Common myeloid progenitor, CD34-positive (primary cell): ENCODE data around the gene SPRR2B. TPM values are rescaled to one million over a fixed set of nuclear protein-coding genes. Genes with fewer than 3 reads are reported as not detected.
A peak's percentile ranks its signal among the peaks of the same experiment; 100 is the strongest.
"Not testable (repeated sequence)": the region's sequence is repeated elsewhere in the genome, so short reads cannot be mapped to it uniquely, and the experiment has no call there.

Experiments used
- CTCF ChIA-PET: fragments of 350-600 bp; sonication (Branson Sonifier 250); formaldehyde crosslinking; loops from one replicate; lab custom pipeline; 2021; ENCODE audit warnings: antibody characterized with exemption; lab: Charles Lee
- POLR2A ChIA-PET: fragments of 350-600 bp; sonication (Branson Sonifier 250); formaldehyde crosslinking; loops from one replicate; lab custom pipeline; 2021; ENCODE audit warnings: antibody characterized with exemption; lab: Charles Lee
- DNase-seq, 3 donors: peaks; one replicate each; pipeline versions ENCODE4 v3.0.0 to v3.0.0-alpha.2; 2013
- H3K27ac ChIP-seq, 2 experiments: 1 replicate in 1 of 2; 2 replicates in 1 of 2; pipeline ENCODE4 v1.7.0; 2013; ENCODE audit warnings: inconsistent platforms in 2 of 2, low read length in 2 of 2, mild to moderate bottlenecking in 2 of 2, low read depth in 1 of 2, moderate library complexity in 1 of 2; ENCODE audit not compliant: severe bottlenecking in 2 of 2, insufficient read depth in 1 of 2, poor library complexity in 1 of 2
- H3K27me3 ChIP-seq, 5 experiments: replicated peaks in 2 of 5; 1 replicate in 3 of 5; 2 replicates in 2 of 5; pipeline versions ENCODE4 v1.6.1 to v1.7.0; 2013; ENCODE audit warnings: low read length in 4 of 5, mild to moderate bottlenecking in 2 of 5, moderate library complexity in 2 of 5, inconsistent platforms in 1 of 5; ENCODE audit not compliant: insufficient read depth in 5 of 5, control insufficient read depth in 4 of 5
- H3K36me3 ChIP-seq, 4 experiments: 1 replicate in 2 of 4; 2 replicates in 2 of 4; pipeline versions ENCODE4 v1.6.1 to v1.7.0; 2013; ENCODE audit warnings: low read length in 3 of 4, control low read depth in 1 of 4, mild to moderate bottlenecking in 1 of 4; ENCODE audit not compliant: control insufficient read depth in 4 of 4, insufficient read depth in 4 of 4
- H3K4me1 ChIP-seq, 4 experiments: 1 replicate in 3 of 4; 2 replicates in 1 of 4; pipeline versions ENCODE4 v1.6.1 to v1.7.1; 2013; ENCODE audit warnings: low read length in 3 of 4, mild to moderate bottlenecking in 3 of 4, control low read depth in 1 of 4, inconsistent platforms in 1 of 4, moderate library complexity in 1 of 4; ENCODE audit not compliant: control insufficient read depth in 4 of 4, insufficient read depth in 4 of 4; ENCODE audit errors: control extremely low read depth in 1 of 4
- H3K4me3 ChIP-seq, 7 experiments: 1 replicate in 4 of 7; 2 replicates in 3 of 7; pipeline versions ENCODE4 v1.5.1 to v1.7.0; 2013; ENCODE audit warnings: mild to moderate bottlenecking in 7 of 7, low read length in 6 of 7, moderate library complexity in 6 of 7, inconsistent platforms in 2 of 7, low read depth in 2 of 7, control low read depth in 1 of 7; ENCODE audit not compliant: insufficient read depth in 4 of 7, control insufficient read depth in 1 of 7; ENCODE audit errors: extremely low read depth in 1 of 7
- H3K9me3 ChIP-seq, 5 experiments: 1 replicate in 4 of 5; 2 replicates in 1 of 5; pipeline versions ENCODE4 v1.6.1 to v1.7.1; 2013; ENCODE audit warnings: low read length in 4 of 5, mild to moderate bottlenecking in 2 of 5, inconsistent platforms in 1 of 5, low read depth in 1 of 5, moderate library complexity in 1 of 5; ENCODE audit not compliant: control insufficient read depth in 4 of 5, insufficient read depth in 2 of 5; ENCODE audit errors: control extremely low read depth in 1 of 5
- WGBS: methylation state at CpG from one replicate; pipeline ENCODE4 v1.1.5; 2013; ENCODE audit not compliant: insufficient coverage; 5-methylcytosine and 5-hydroxymethylcytosine counted together
- polyA plus RNA-seq: library from polyadenylated mRNA; unstranded; fragments of 120-200 nt; gene quantifications from one replicate; pipeline ENCODE4 v1.2.1, GENCODE V29; 2013

SPRR2B gene
- not detected for polyA plus RNA-seq

DNA sequence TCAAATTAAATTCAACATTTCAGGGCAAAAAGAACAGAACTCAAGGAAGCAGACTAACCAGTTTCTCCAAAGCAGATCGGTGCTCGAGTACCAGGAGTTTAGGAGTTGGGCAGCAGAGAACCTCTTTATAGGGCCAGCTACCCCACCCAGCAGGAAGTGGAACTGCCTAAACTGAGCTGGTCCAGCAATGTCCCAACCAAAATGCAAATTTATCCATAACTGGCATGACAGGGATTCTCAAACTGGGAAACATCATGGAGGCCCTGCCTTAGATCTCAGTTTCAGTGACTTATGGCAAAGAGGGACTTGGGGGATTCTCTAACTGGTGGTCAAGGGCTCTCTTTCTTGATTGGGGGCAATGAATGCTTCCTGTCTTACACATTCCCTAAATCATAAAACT is at the start of gene SPRR2B:
SPRR2B (minus strand) TSS at position 101 of the 400 bp plus-strand sequence. CDS start 772 bp downstream, outside the sequence.
- Histone ChIP-seq H3K4me1 (no peaks in the 10 kb centered on the region), H3K4me3 (no peak within 1 kb of the TSS), H3K9me3 (no peaks in the 10 kb centered on the region), H3K27ac (no peak within 1 kb of the TSS), H3K27me3 (no peaks in the 10 kb centered on the region), H3K36me3 (no peaks in the 10 kb centered on the region)
- POLR2A ChIA-PET, result no interaction called here
- WGBS, result 83% methylated on average over 1 of the region's 2 CpGs
- no peak for DNase-seq
- CTCF ChIA-PET, result no interaction called here

DNA sequence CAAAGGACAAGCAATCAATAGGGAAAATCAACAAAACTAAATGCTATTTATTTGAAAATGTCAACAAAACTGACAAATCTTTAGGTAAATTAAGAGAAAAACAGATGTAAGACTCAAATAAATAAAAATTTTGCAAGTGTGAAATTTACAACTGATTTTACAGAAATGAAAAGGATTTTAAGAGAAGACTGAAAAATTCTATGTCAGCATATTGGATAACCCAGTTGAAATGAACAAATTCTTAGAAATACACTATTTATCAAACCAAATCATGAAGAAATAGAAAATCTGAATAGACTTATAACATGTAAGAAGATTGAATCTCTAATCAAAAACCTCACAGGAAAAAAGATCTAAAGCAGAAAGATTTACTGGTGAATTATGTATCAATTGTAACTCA is 49.5 kb upstream of the SPRR2B start:
- H3K9me3 ChIP-seq, result peaks cover 0 to 6% (median 1%) of the 10 kb centered on the region in 5 experiments
- no peaks in the 10 kb centered on the region for H3K36me3 ChIP-seq
- no peak overlapping the region for H3K27ac ChIP-seq
- peaks cover 0 to 3% (median 0%) of the 10 kb centered on the region in 5 experiments for H3K27me3 ChIP-seq
- DNase-seq, result no peak
- ChIA-PET CTCF (no interaction called here), POLR2A (no interaction called here)
- H3K4me1 ChIP-seq, result no peaks in the 10 kb centered on the region
- no peak overlapping the region for H3K4me3 ChIP-seq

DNA sequence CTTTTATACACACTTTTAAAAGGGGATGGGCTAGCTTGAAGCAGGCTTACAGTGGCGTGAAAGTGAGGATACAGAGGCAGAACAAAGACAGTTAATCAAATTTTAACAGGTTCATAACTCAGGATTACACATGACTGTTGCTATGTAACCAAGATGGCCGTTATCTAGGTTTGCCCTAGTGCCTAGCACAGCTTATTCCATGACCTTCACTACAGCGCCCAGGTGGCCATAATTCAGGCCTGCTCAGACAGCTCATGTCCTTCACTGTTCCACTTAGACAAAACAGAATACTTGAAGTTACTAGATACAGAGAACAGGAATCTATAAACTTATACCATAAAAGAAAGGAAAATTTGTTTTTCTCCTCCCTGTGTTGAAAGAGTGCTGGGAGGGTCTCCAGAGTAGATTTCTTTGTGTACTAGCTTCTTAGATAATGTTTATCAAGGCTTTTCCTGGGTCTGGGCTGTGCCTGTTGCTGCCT is 48.1 kb upstream of the SPRR2B start:
- Histone ChIP-seq H3K4me1 (no peaks in the 10 kb centered on the region), H3K36me3 (no peaks in the 10 kb centered on the region), H3K27me3 (peaks cover 0 to 3% (median 0%) of the 10 kb centered on the region in 5 experiments), H3K9me3 (peaks cover 0 to 1% (median 0%) of the 10 kb centered on the region in 5 experiments), H3K4me3 (no peak overlapping the region), H3K27ac (no peak overlapping the region)
- no peak for DNase-seq
- WGBS, result 100% methylated on average over 2 of the region's 3 CpGs
- ChIA-PET CTCF (no interaction called here), POLR2A (no interaction called here)

DNA sequence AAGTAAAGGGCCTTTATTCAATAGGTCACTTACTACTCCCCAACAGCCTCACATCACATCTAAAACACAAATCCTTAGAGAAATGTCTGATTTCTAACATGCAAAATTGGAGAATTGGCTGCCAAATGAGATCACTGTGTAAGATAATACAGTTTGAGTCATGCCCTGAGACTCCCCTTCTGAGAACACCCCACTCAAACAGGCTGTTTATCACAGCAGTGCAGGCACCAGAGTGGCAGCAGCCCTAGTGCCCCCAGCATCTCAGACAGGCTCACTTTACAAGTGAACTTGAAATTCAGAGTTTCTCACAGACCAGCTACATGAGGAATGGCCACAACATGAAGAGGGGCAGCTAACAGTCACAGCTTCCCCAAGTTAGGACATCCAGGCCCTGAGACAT is 43.9 kb upstream of the SPRR2B start:
- H3K4me1 ChIP-seq, H3K9me3 ChIP-seq, POLR2A ChIA-PET, H3K36me3 ChIP-seq, H3K4me3 ChIP-seq, CTCF ChIA-PET, H3K27ac ChIP-seq, H3K27me3 ChIP-seq: not testable (repeated sequence)
- peak in 1 of 3 donors; percentile 0 for DNase-seq

DNA sequence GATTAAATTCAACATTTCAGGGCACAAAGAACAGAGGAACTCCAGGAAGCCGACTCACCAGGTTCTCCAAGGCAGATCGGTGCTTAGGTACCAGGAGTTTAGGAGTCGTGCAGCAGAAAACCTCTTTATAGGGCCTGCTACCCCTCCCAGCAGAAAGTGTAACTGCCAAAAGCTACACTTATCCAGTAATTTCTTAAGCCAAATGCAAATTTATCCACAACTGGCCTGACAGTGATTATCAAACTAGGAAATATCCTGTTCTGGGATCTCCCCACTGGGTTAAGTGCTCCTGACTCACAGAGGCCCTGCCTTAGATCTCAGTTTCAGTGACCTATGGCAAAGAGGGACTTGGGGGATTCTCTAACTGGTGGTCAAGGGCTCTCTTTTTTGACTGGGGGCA is 42.0 kb upstream of the SPRR2B start, which contains the start of gene SPRR2F:
SPRR2F (minus strand) TSS at position 101 of the 400 bp plus-strand sequence. CDS start 783 bp downstream, outside the sequence.
- H3K27me3 ChIP-seq, result peaks cover 0 to 3% (median 0%) of the 10 kb centered on the region in 5 experiments
- no peak within 1 kb of the TSS for H3K27ac ChIP-seq
- WGBS, result 92% methylated on average over 3 of the region's 3 CpGs
- H3K4me1 ChIP-seq, result no peaks in the 10 kb centered on the region
- ChIA-PET POLR2A (no interaction called here), CTCF (no interaction called here)
- no peaks in the 10 kb centered on the region for H3K36me3 ChIP-seq
- no peak within 1 kb of the TSS for H3K4me3 ChIP-seq
- DNase-seq, result no peak
- no peaks in the 10 kb centered on the region for H3K9me3 ChIP-seq

DNA sequence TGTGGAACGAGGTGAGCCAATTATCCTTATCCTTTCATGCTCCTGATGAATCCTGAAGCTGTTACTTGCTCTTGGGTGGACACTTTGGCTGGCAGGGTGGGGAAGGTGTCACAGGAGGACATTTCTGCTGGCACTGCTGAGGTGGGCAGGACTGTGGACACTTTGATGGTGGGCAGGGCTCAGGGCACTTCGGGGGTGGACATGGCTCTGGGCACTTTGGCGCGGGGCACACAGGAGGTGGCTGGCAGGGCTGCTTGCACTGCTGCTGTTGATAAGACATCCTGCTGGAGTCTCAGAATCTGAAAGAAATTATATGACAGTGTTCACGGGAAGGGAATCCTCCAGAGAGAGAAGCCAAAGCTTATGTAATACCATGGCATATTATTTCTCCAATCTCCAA is 41.0 kb upstream of the SPRR2B start:
- WGBS, result no CpG with 5 or more reads among the region's 5 CpGs
- H3K36me3 ChIP-seq, H3K27ac ChIP-seq, H3K4me3 ChIP-seq, DNase-seq, POLR2A ChIA-PET, CTCF ChIA-PET, H3K27me3 ChIP-seq, H3K9me3 ChIP-seq, H3K4me1 ChIP-seq: not testable (repeated sequence)

DNA sequence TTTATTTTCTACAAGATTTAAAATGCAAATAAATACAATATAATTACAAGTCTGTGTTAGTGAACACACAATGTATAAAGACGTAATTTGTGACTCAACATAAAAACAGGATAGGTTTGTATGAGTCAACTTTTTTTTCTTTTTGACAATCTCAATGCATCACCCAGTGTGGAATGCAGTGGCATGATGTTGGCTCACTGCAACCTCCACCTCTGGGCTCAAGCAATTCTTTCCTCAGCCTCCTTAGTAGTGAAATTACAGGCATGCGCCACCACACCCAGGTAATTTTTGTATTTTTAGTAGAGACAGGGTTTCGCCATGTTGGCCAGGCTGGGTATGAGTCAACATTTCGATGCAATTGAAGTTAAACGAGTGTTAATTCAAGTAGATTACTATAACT is 28.8 kb upstream of the SPRR2B start:
- no peak overlapping the region for H3K4me3 ChIP-seq
- 100% methylated on average over 1 of the region's 5 CpGs for WGBS
- no peak for DNase-seq
- H3K27ac ChIP-seq, result no peak overlapping the region
- ChIA-PET POLR2A (no interaction called here), CTCF (no interaction called here)
- no peaks in the 10 kb centered on the region for H3K36me3 ChIP-seq
- peaks cover 0 to 4% (median 0%) of the 10 kb centered on the region in 5 experiments for H3K27me3 ChIP-seq
- H3K4me1 ChIP-seq, result no peaks in the 10 kb centered on the region
- H3K9me3 ChIP-seq, result no peaks in the 10 kb centered on the region
